NCI-H128 (cell line): ENCODE data around the gene CHRD.
A peak's percentile ranks its signal among the peaks of the same experiment; 100 is the strongest.

ENCODE experiments used
- DNase-seq: peaks from one replicate; lab custom pipeline; 2025; ENCODE audit not compliant: unreplicated experiment; lab: John Stamatoyannopoulos, UW

Gene CHRD

DNA sequence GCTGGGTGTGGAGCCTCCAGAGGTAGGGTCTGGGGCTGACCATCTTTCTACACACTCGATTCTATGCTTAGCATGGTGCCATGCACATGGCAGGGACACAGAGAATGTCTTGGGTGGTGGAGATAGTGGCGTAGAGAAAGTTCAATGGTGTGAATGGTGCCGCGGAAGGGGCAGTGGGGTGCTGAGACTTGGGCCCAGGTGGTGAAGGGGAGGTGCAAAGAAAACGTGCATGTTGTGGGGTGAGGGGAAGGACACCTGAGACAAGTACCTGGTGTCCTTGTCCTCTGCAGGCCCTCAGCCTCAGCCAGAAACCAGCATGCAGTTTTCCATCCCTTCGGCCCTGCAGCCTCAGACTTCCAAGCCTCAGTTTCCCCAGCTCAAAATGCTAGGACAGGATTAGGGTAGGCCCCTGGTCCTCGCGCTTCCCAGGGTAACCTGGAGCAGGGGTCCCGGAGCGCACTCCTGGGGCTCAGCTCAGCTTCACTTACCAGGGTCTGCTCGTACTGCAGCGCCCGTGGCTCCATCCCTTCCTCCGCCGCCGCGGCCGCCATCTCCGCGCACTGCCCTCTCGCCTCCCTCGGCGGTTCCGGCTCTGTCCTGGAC lies 18.8 kb upstream of the CHRD start:
- no peak for DNase-seq

- DNase-seq: peak; percentile 21
These were observed 18.3 kb upstream of the CHRD start, which contains the start of the genes CLCN2 and POLR2H for GRCh38 chr3:184361532-184361931. TSS of gene CLCN2 (minus strand) at chr3:184361605. CDS start at chr3:184361479, 126 bp downstream. TSS of gene POLR2H (plus strand) at chr3:184361710. CDS start at chr3:184363493, 1,783 bp downstream.

GRCh38 chr3:184361932-184362667 lies 17.8 kb upstream of the CHRD start:
- no peak for DNase-seq

DNA sequence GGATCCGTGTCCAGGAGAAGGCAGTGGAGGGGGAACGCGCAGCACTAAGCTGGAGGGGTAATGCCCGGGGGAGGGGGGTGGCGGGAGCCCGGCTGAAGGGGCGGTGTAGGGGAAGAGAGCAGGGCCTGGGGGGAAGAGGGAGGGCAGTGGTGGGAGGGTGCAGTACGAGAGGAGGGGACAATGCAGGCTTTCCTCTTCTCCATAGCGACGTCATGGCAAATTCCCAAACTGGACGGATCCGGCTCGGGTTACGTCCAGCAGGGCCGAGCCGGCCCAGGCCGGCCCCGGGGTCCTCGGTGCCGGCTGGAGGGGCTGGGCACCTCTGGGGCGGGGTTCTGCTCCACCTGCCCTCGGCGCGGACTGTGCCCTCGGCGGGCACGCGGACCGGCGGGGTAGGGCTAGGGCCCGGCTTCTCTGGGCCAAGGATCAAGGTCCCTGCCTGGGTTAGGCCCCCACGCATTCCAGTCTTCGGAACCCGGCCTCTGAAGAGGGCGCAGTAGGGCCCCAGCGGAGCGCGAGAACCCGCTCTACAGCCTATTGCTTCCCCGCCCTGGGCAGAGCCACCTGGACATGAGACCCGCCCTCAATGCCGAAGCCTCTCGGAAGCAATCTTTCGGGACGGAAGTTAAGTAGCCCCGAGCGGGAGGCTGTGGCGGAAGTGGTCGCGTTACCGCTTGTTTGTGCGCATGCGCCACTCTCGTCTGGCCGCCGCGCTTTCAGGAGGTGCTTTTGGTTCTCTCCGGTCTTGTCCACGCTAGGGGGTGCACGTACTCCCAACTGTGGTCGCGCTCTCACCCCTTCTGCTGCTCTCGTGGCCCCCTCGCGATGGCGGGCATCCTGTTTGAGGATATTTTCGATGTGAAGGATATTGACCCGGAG lies 16.9 kb upstream of the CHRD start:
- DNase-seq: peak; percentile 98

DNA sequence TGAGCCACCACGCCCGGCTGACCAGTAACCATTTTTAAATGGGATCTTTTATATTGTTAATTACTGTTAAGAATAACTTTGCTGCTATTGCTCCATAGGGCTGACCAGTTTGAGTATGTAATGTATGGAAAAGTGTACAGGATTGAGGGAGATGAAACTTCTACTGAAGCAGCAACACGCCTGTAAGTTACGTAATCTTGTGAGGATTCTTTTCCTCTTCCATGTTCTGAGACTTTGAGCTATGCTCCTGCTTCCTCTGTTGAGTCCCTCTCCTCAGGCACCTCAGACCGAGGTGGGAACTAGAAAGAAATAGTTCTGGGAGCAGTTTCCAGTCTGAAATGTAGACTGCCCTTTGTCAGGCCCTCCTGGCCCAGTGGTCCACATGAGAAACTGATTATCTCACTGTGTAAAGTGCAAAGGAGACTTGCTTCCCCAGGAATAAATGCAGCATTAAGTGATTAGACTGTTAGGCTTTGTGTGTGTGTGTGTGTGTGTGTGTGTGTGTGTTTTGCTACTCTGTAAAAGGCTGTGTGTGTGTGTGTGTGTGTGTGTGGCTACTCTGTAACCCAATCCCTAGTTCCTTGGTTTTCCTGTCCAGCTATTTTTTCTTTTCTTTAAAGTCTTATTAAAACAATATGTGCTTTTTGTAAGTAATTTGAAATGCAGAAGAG lies 13.1 kb upstream of the CHRD start:
- no peak for DNase-seq

DNA sequence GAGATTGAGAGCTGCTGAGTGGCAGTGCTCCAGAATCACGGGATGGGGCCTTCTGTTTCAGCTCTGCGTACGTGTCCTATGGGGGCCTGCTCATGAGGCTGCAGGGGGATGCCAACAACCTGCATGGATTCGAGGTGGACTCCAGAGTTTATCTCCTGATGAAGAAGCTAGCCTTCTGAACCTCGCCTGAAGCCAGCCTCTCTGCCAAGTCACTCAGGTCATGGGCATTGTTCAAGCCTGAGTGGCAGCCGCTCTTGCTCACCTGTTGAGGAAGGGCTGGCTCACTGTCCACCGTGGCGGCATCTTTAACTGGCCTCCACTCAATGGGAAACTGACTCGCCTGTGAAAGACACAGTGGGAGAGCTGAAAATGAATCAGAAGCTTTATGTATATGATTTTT lies 11.7 kb upstream of the CHRD start:
- no peak for DNase-seq

GRCh38 chr3:184368586-184369183 lies 11.2 kb upstream of the CHRD start:
- no peak for DNase-seq

DNA sequence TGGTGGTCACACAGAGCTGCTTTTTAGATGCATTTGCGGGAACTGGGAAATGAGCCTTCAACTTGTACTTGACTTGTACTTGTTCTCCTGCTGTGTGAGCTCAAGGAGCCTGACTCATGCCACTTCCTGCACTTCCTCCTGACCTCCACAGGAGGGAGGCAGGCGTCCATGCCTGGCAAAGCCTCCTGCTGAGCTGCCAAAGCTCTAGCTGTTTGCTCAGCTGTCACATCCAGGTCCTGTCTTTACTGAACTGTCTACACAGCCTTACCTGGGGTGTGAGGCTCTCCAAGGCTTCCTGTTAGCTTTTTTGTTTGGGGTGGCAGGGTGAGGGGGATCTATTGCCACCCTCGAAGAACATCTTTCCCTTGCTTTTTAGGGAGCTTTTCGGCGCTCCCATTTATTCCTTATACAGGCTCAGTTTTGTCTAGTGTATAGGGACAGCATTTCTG lies 8.3 kb upstream of the CHRD start:
- DNase-seq: peak; percentile 77

- no peak for DNase-seq
These were observed 7.5 kb upstream of the CHRD start for GRCh38 chr3:184372296-184372821.

GRCh38 chr3:184372911-184373310 lies 6.9 kb upstream of the CHRD start:
- no peak for DNase-seq

GRCh38 chr3:184373422-184373821 lies 6.4 kb upstream of the CHRD start:
- no peak for DNase-seq

DNA sequence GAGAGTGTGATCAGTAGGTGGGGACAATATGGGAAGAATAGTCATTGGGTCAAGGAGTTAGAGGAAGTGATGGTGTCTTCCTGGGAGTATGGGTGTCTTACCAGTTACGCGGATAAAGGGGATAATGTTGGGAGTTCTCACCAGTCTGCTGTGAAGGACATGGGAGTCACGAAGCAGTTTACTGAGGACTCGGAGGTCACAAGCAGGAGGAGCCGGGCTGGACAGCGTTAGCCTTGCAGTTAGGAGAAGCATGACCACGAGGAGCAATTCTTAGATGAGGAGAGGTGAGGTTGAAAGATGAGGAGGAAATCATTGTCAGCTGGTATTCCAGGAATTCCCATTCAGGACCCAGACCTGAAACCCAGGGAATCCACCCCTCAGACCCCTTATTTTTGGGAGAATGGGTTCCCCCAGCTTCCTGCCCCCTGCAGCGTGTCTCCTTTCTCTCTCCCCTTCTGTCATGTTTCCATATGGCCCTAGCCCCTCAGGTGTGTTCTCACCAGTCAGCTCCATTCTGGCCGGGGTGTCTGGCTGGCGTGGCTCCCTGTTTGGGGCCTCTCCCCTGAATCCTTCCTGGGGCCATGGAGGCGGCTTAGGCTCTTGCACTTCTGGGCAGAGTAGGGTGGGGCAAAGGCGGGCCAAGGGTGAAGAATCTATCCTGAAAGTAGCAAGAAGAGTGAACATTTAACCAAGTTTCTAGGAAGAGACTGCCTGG lies 4.0 kb upstream of the CHRD start:
- DNase-seq: no peak

GRCh38 chr3:184377374-184377773 lies 2.5 kb upstream of the CHRD start:
- no peak for DNase-seq

DNA sequence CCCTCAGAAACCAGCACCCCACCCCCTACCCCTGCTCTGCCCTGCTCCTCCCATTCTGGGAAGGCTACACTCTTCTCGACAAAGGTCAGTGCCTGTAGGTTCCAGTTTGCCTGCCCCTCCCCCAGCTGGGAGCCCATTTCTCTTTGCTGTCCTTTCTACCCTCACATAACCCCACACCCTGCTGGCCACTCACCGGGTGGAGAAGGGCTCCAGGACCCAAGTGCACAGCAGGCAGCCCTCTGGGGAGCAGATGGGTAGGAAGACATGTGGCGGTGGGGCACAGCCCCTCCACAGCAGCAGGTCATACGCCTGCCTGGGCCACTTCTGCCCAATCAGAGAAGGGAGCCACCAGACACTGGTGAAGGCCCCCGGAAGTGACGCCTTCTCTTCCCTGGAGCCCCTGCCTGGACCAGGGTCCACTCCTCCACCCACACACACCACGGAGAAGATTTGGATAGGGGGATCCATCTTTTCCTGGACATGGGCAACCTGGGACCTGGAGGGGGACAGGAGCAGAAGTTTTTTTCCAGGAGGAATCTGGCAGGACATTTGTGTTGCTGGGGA lies 1.9 kb upstream of the CHRD start, which contains the start of gene THPO:
Gene THPO (minus strand): TSS at position 326 of the 564 bp plus-strand sequence. CDS start 1,948 bp downstream, outside the sequence.
- DNase-seq: no peak

GRCh38 chr3:184378651-184379357 lies 1.1 kb upstream of the CHRD start:
- DNase-seq: no peak

DNA sequence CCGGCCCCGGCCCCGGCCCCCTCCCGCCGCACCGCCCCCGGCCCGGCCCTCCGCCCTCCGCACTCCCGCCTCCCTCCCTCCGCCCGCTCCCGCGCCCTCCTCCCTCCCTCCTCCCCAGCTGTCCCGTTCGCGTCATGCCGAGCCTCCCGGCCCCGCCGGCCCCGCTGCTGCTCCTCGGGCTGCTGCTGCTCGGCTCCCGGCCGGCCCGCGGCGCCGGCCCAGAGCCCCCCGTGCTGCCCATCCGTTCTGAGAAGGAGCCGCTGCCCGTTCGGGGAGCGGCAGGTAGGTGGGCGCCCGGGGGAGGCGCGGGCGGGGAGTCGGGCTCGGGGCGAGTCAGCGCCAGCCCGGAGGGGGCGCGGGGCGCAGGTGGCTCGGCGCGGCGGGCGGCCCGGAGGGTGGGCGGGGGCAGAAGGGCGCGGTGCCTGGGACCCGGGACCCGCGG lies 352 bp downstream of the CHRD start:
- no peak for DNase-seq

GRCh38 chr3:184380627-184381260 lies 890 bp downstream of the CHRD start:
- DNase-seq: no peak
